Osteocyte (in vitro differentiated cells): Measurements from ENCODE around the gene ELF1. TPM values are rescaled to one million over a fixed set of nuclear protein-coding genes. Genes with fewer than 3 reads are reported as not detected.

Experiments used
- DNase-seq: peaks from one replicate; pipeline ENCODE4 v3.0.0; 2021; ENCODE audit warnings: mixed read lengths; ENCODE audit not compliant: unreplicated experiment; ENCODE audit errors: extremely low spot score
- H3K27ac Mint-ChIP-seq: one replicate; pipeline ENCODE4 v1.8.0; 2021; ENCODE audit warnings: mild to moderate bottlenecking, mixed read lengths; ENCODE audit not compliant: unreplicated experiment
- H3K27me3 Mint-ChIP-seq: one replicate; pipeline ENCODE4 v1.8.0; 2021; ENCODE audit warnings: mixed read lengths; ENCODE audit not compliant: unreplicated experiment
- H3K36me3 Mint-ChIP-seq: one replicate; pipeline ENCODE4 v1.8.0; 2021; ENCODE audit warnings: mixed read lengths; ENCODE audit not compliant: unreplicated experiment
- H3K4me1 Mint-ChIP-seq: one replicate; pipeline ENCODE4 v1.8.0; 2021; ENCODE audit warnings: mixed read lengths; ENCODE audit not compliant: unreplicated experiment
- H3K4me3 Mint-ChIP-seq: one replicate; pipeline ENCODE4 v1.8.0; 2021; ENCODE audit warnings: mild to moderate bottlenecking, moderate library complexity, mixed read lengths; ENCODE audit not compliant: unreplicated experiment
- H3K9me3 Mint-ChIP-seq: one replicate; pipeline ENCODE4 v1.8.0; 2021; ENCODE audit warnings: mixed read lengths; ENCODE audit not compliant: unreplicated experiment
- total RNA-seq: library from RNA; stranded (reverse); gene quantifications from 2 replicates; pipeline ENCODE4 v1.2.1, GENCODE V29; 2021
- TF ChIP-seq, protein P1 (sequence below): fragments of 200-600 bp; sonication (generic); IDR thresholded peaks from 2 replicates; pipeline ENCODE4 v1.5.0; 2021; ENCODE audit warnings: antibody characterized with exemption, mild to moderate bottlenecking, moderate library complexity

The ELF1 gene
- total RNA-seq, 1 donor from 2014 or later = 52.6 TPM

GRCh38 chr13:40983259-40983658 is 35.9 kb downstream of the ELF1 start:
- TF ChIP-seq, protein P1, sequence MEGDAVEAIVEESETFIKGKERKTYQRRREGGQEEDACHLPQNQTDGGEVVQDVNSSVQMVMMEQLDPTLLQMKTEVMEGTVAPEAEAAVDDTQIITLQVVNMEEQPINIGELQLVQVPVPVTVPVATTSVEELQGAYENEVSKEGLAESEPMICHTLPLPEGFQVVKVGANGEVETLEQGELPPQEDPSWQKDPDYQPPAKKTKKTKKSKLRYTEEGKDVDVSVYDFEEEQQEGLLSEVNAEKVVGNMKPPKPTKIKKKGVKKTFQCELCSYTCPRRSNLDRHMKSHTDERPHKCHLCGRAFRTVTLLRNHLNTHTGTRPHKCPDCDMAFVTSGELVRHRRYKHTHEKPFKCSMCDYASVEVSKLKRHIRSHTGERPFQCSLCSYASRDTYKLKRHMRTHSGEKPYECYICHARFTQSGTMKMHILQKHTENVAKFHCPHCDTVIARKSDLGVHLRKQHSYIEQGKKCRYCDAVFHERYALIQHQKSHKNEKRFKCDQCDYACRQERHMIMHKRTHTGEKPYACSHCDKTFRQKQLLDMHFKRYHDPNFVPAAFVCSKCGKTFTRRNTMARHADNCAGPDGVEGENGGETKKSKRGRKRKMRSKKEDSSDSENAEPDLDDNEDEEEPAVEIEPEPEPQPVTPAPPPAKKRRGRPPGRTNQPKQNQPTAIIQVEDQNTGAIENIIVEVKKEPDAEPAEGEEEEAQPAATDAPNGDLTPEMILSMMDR = no peak
- DNase-seq = no peak
- Mint-ChIP-seq H3K27ac (peak overlapping the region; percentile 61), H3K9me3 (no peaks in the 10 kb centered on the region), H3K36me3 (peaks cover 4% of the 10 kb centered on the region), H3K27me3 (no peaks in the 10 kb centered on the region), H3K4me1 (peaks cover 50% of the 10 kb centered on the region), H3K4me3 (peak overlapping the region; percentile 49)

DNA sequence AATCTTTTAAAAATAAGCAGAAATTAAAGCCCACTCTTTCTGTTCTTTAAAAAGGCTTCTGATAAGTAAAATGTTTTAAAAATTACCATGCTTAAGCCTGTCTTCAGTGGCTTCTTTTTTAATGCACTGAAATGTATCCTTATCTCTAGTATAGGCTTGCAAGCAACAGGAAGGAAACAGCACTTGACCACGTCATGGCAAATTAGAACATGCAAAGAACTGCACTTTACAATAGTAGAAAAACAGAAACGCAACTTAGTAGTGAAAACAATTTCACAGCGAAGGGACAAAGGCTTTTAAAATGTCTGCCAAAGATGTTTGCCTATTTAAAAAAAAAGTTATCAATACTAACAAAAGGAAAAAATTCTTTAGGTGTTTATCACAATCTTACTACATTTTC is 36.3 kb downstream of the ELF1 start:
- H3K4me1 Mint-ChIP-seq = peaks cover 47% of the 10 kb centered on the region
- H3K4me3 Mint-ChIP-seq = peak overlapping the region; percentile 49
- H3K27ac Mint-ChIP-seq = peak overlapping the region; percentile 61
- TF ChIP-seq, protein P1 = no peak
- no peak for DNase-seq
- H3K36me3 Mint-ChIP-seq = peaks cover 4% of the 10 kb centered on the region
- no peaks in the 10 kb centered on the region for H3K27me3 Mint-ChIP-seq
- H3K9me3 Mint-ChIP-seq = no peaks in the 10 kb centered on the region

DNA sequence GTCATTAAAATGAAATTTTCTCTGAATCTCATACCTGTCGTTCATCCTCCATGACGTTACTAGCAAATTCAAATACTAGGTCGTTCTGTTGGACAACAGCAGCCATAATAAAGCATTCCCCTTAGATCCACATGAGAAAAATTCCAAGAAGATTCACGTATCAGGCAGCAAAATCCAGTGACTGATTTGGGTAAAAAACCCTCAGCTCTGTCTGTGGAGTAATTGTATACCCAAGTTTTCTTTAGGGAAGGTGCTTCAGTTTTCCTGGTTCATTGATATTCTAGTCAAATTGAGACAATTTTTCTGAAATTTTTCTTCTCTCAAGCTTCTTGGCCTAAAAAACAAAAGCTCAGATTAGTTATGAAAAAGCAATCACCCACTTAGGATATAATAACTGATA is 37.2 kb downstream of the ELF1 start:
- H3K36me3 Mint-ChIP-seq = peaks cover 4% of the 10 kb centered on the region
- H3K4me3 Mint-ChIP-seq = peak overlapping the region; percentile 53
- peak overlapping the region; percentile 80 for H3K27ac Mint-ChIP-seq
- DNase-seq = no peak
- no peaks in the 10 kb centered on the region for H3K27me3 Mint-ChIP-seq
- no peaks in the 10 kb centered on the region for H3K9me3 Mint-ChIP-seq
- peaks cover 49% of the 10 kb centered on the region for H3K4me1 Mint-ChIP-seq
- TF ChIP-seq, protein P1 = no peak

GRCh38 chr13:40981361-40981760 is 37.8 kb downstream of the ELF1 start:
- H3K27me3 Mint-ChIP-seq = no peaks in the 10 kb centered on the region
- peak overlapping the region; percentile 80 for H3K27ac Mint-ChIP-seq
- H3K4me3 Mint-ChIP-seq = no peak overlapping the region
- TF ChIP-seq, protein P1 = no peak
- peaks cover 4% of the 10 kb centered on the region for H3K36me3 Mint-ChIP-seq
- DNase-seq = no peak
- no peaks in the 10 kb centered on the region for H3K9me3 Mint-ChIP-seq
- peaks cover 46% of the 10 kb centered on the region for H3K4me1 Mint-ChIP-seq

DNA sequence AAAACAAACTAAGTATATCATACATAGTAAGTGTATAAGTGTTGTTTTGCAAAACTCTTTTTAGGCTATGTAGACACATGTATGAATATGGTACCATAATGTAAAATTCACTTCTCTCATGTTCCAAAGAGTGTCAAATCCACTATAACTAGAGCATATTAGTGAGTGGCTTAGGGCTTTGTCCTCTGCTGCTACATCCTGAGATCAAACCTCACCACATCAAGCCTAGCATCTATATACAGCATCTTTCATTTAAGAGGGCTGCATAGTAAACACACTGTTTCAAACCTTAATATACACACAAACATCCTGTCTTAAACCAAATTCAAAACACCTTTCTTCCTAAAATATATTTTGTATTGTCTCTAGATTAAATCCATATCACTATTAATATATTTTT is 38.7 kb downstream of the ELF1 start:
- Mint-ChIP-seq H3K27me3 (no peaks in the 10 kb centered on the region), H3K27ac (no peak overlapping the region), H3K4me1 (peaks cover 41% of the 10 kb centered on the region), H3K9me3 (no peaks in the 10 kb centered on the region), H3K36me3 (peaks cover 4% of the 10 kb centered on the region), H3K4me3 (no peak overlapping the region)
- TF ChIP-seq, protein P1 = no peak
- no peak for DNase-seq
